ENCODE measurements around the gene GEMIN2.

GRCh38 chr14:39122330-39123138 is 8.4 kb downstream of the GEMIN2 start:
- TF ChIP-seq CTCF (IDR thresholded peaks at IDR 0.05) = no peak
- TF ChIP-seq POLR2A (IDR thresholded peaks at IDR 0.05; ENCODE audit: low read depth) = no peak
- no peak for TF ChIP-seq POLR2AphosphoS5 (IDR thresholded peaks at IDR 0.05)
- TF ChIP-seq EP300 (IDR thresholded peaks at IDR 0.05) = no peak

Measured in esophagus muscularis mucosa (tissue), 4 donors.